ENCODE results near the gene TMEM181.
"Not testable (repeated sequence)": the region's sequence is repeated elsewhere in the genome, so short reads cannot be mapped to it uniquely, and the experiment has no call there.

The TMEM181 gene

GRCh38 chr6:158627168-158627939 lies 67.5 kb downstream of the TMEM181 start:
- no peak for TF ChIP-seq CTCF (conservative IDR thresholded peaks at IDR 0.05)
- H3K27ac ChIP-seq, result no peak overlapping the region

- TF ChIP-seq CTCF (conservative IDR thresholded peaks at IDR 0.05), result no peak
- no peak overlapping the region for H3K27ac ChIP-seq
Measured at GRCh38 chr6:158627940-158628211, 68.0 kb downstream of the TMEM181 start.

GRCh38 chr6:158628542-158628941 lies 68.7 kb downstream of the TMEM181 start:
- H3K27ac ChIP-seq, result no peak overlapping the region
- no peak for TF ChIP-seq CTCF (conservative IDR thresholded peaks at IDR 0.05)

- no peak overlapping the region for H3K27ac ChIP-seq
- no peak for TF ChIP-seq CTCF (conservative IDR thresholded peaks at IDR 0.05)
Measured at GRCh38 chr6:158629367-158630221, 69.7 kb downstream of the TMEM181 start.

- no peak for TF ChIP-seq CTCF (conservative IDR thresholded peaks at IDR 0.05)
- H3K27ac ChIP-seq, result peak overlapping the region; percentile 20; the same call in 1 of the 2 replicates
Measured at GRCh38 chr6:158630938-158631616, 71.2 kb downstream of the TMEM181 start.

- no peak for TF ChIP-seq CTCF (conservative IDR thresholded peaks at IDR 0.05)
- peak overlapping the region; percentile 20; the same call in 1 of the 2 replicates for H3K27ac ChIP-seq
Measured at GRCh38 chr6:158631678-158632537, 72.0 kb downstream of the TMEM181 start.

GRCh38 chr6:158632538-158633119 lies 72.7 kb downstream of the TMEM181 start:
- H3K27ac ChIP-seq, result not testable (repeated sequence)
